HepG2 (cell line): ENCODE data around the gene L3MBTL3. TPM values are rescaled to one million over a fixed set of nuclear protein-coding genes. Genes with fewer than 3 reads are reported as not detected.

Source experiments
- BORCS8-MEF2B ChIP-seq: sonication (generic); formaldehyde crosslinking; IDR thresholded peaks from 2 replicates; pipeline ENCODE4 v1.8.0; 2022; ENCODE audit warnings: mild to moderate bottlenecking, missing genetic modification reagents
- EZH2 ChIP-seq: conservative IDR thresholded peaks from 2 replicates; pipeline ENCODE4 v1.6.1; 2012; ENCODE audit warnings: mild to moderate bottlenecking, low read depth, low read length, moderate library complexity
- HDAC2 ChIP-seq: sonication (generic); formaldehyde crosslinking; IDR thresholded peaks from 2 replicates; pipeline ENCODE4 v1.4.0; 2020; ENCODE audit warnings: missing genetic modification reagents
- MED1 ChIP-seq: sonication (generic); formaldehyde crosslinking; IDR thresholded peaks from 2 replicates; pipeline ENCODE4 v1.4.0; 2020; ENCODE audit warnings: missing genetic modification reagents
- NAIF1 ChIP-seq: sonication (generic); formaldehyde crosslinking; IDR thresholded peaks from 2 replicates; pipeline ENCODE4 v1.5.0; 2020; ENCODE audit warnings: mild to moderate bottlenecking, missing genetic modification reagents, borderline replicate concordance
- PATZ1 ChIP-seq: sonication (generic); formaldehyde crosslinking; IDR thresholded peaks from 2 replicates; pipeline ENCODE4 v1.4.0; 2020; ENCODE audit warnings: missing genetic modification reagents
- RAD51 ChIP-seq: fragments of 450-650 bp; IDR thresholded peaks from 2 replicates; pipeline ENCODE4 v1.6.1; 2016; ENCODE audit warnings: borderline replicate concordance
- SNRNP70 ChIP-seq: fragments of 200-400 bp; formaldehyde crosslinking; IDR thresholded peaks from 2 replicates; pipeline ENCODE4 v1.6.1; 2017; ENCODE audit warnings: mild to moderate bottlenecking, low read depth, low read length, moderate library complexity
- ZFP36L2 ChIP-seq: sonication (generic); formaldehyde crosslinking; IDR thresholded peaks from 2 replicates; pipeline ENCODE4 v1.4.0; 2020; ENCODE audit warnings: missing genetic modification reagents
- ZFP37 ChIP-seq: sonication (generic); formaldehyde crosslinking; IDR thresholded peaks from 2 replicates; pipeline ENCODE4 v1.4.0; 2020; ENCODE audit warnings: missing genetic modification reagents, borderline replicate concordance
- ZNF138 ChIP-seq: sonication (generic); formaldehyde crosslinking; IDR thresholded peaks from 2 replicates; pipeline ENCODE4 v1.5.0; 2020; ENCODE audit warnings: mild to moderate bottlenecking, low read depth, missing genetic modification reagents
- ZNF501 ChIP-seq: sonication (generic); formaldehyde crosslinking; IDR thresholded peaks from 2 replicates; pipeline ENCODE4 v1.5.1; 2020; ENCODE audit warnings: mild to moderate bottlenecking, moderate library complexity, missing genetic modification reagents
- ZNF589 ChIP-seq: sonication (generic); formaldehyde crosslinking; conservative IDR thresholded peaks from 2 replicates; pipeline ENCODE4 v1.8.0; 2022; ENCODE audit warnings: mild to moderate bottlenecking, moderate library complexity, missing genetic modification reagents
- ZNF747 ChIP-seq: sonication (generic); formaldehyde crosslinking; IDR thresholded peaks from 2 replicates; pipeline ENCODE4 v1.8.1; 2023; ENCODE audit warnings: missing genetic modification reagents, mild to moderate bottlenecking, borderline replicate concordance
- ZNF800 ChIP-seq: sonication (generic); formaldehyde crosslinking; IDR thresholded peaks from 2 replicates; pipeline ENCODE4 v1.4.0; 2020; ENCODE audit warnings: missing genetic modification reagents
- polyA plus RNA-seq, 8 experiments: library from polyadenylated mRNA; depleted of rRNA in 3 of 8; stranded (reverse) in 7 of 8; unstranded in 1 of 8; fragments of >200 nt; fragmentation: Illumina TruSeq in 4 of 8; extraction: Trizol in 4 of 8; gene quantifications; 2 replicates each; pipeline versions ENCODE4 v1.2.1 to v1.2.3, GENCODE V29; 2011 to 2016; ENCODE audit warnings: low read depth in 4 of 8, missing spikeins in 1 of 8, mixed read lengths in 1 of 8; ENCODE audit not compliant: insufficient read depth in 1 of 8
- total RNA-seq, 5 experiments: library from RNA; depleted of rRNA; stranded (reverse); fragments of >200 nt; fragmentation: Illumina TruSeq; extraction: Trizol; gene quantifications; 2 replicates each; pipeline ENCODE4 v1.2.3, GENCODE V29; 2016; ENCODE audit warnings: low read depth in 1 of 5
- TF ChIP-seq, protein P1 (sequence below): sonication (generic); formaldehyde crosslinking; IDR thresholded peaks from 2 replicates; pipeline ENCODE4 v1.5.0; 2020; ENCODE audit warnings: mild to moderate bottlenecking, missing genetic modification reagents
- TF ChIP-seq, protein P2 (sequence below): sonication (generic); formaldehyde crosslinking; IDR thresholded peaks from 2 replicates; pipeline ENCODE4 v1.4.0; 2020; ENCODE audit warnings: low read depth, mild to moderate bottlenecking, missing genetic modification reagents

Gene L3MBTL3
- total and polyA plus RNA-seq, 2 of the 13 experiments (the other 11 are each of a cell fraction or from before 2014, with no cell fraction given): 1.5 to 2.5 TPM

DNA sequence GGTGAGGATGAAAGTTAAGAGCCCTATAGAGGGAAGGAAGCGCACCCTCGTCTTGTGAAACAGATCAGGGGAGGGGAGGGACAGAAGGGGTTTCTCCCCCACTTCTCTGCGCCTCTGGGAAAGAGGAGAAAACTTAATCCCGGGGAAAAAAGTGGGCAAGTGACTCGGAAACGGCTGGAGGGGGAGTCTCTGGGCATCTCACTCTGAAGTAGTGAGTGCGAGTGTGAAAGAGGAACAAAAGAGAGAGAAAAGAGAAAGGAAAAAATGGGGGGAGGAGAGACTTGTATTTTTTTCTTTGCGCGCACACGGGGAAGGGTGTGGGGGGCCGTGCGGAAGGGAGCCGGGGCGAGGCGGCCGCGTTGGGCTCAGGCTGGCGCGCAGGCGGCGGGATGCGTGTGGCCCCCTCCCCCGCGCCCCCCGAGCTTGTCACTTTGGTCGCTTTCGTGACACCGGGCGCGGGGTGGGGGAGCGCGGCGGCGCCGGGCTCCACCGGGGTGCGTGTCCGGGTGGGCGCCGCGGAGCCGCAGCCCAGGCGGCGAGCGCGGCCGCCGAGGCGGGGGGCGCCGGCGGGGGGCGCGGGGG, 454 bp downstream of the L3MBTL3 start (continued):
- TF ChIP-seq PATZ1: peak; percentile 28; the same call in 1 of the 2 replicates
- TF ChIP-seq, protein P1, sequence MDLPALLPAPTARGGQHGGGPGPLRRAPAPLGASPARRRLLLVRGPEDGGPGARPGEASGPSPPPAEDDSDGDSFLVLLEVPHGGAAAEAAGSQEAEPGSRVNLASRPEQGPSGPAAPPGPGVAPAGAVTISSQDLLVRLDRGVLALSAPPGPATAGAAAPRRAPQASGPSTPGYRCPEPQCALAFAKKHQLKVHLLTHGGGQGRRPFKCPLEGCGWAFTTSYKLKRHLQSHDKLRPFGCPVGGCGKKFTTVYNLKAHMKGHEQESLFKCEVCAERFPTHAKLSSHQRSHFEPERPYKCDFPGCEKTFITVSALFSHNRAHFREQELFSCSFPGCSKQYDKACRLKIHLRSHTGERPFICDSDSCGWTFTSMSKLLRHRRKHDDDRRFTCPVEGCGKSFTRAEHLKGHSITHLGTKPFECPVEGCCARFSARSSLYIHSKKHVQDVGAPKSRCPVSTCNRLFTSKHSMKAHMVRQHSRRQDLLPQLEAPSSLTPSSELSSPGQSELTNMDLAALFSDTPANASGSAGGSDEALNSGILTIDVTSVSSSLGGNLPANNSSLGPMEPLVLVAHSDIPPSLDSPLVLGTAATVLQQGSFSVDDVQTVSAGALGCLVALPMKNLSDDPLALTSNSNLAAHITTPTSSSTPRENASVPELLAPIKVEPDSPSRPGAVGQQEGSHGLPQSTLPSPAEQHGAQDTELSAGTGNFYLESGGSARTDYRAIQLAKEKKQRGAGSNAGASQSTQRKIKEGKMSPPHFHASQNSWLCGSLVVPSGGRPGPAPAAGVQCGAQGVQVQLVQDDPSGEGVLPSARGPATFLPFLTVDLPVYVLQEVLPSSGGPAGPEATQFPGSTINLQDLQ: no peak
- no peak for TF ChIP-seq ZFP36L2 (CRISPR knock-in tag)
- TF ChIP-seq ZFP37 (CRISPR knock-in tag): no peak
- no peak for TF ChIP-seq MED1 (CRISPR knock-in tag)
- TF ChIP-seq, protein P2, sequence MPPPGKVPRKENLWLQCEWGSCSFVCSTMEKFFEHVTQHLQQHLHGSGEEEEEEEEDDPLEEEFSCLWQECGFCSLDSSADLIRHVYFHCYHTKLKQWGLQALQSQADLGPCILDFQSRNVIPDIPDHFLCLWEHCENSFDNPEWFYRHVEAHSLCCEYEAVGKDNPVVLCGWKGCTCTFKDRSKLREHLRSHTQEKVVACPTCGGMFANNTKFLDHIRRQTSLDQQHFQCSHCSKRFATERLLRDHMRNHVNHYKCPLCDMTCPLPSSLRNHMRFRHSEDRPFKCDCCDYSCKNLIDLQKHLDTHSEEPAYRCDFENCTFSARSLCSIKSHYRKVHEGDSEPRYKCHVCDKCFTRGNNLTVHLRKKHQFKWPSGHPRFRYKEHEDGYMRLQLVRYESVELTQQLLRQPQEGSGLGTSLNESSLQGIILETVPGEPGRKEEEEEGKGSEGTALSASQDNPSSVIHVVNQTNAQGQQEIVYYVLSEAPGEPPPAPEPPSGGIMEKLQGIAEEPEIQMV (CRISPR knock-in tag): no peak
- 0 out of 2 replicates have a peak, but pooled peaks have one; percentile 11 for TF ChIP-seq ZNF501 (CRISPR knock-in tag)
- no peak for TF ChIP-seq RAD51
- no peak for TF ChIP-seq SNRNP70
- 0 out of 2 replicates have a peak, but pooled peaks have one; percentile 8 for TF ChIP-seq ZNF747 (CRISPR knock-in tag)
- TF ChIP-seq ZNF138 (CRISPR knock-in tag): no peak
- 0 out of 2 replicates have a peak, but pooled peaks have one; percentile 4 for TF ChIP-seq ZNF589 (CRISPR knock-in tag)
- no peak for TF ChIP-seq BORCS8-MEF2B (CRISPR knock-in tag)
- TF ChIP-seq EZH2: 0 out of 2 replicates have a peak, but pooled peaks have one; percentile 19
- no peak for TF ChIP-seq HDAC2 (CRISPR knock-in tag)
- 0 out of 2 replicates have a peak, but pooled peaks have one; percentile 28 for TF ChIP-seq ZNF800 (CRISPR knock-in tag)
- TF ChIP-seq NAIF1 (CRISPR knock-in tag): peak; percentile 15; the same call in 1 of the 2 replicates
